H9 (cell line): ENCODE data around the gene DLG1. TPM values are rescaled to one million over a fixed set of nuclear protein-coding genes. Genes with fewer than 3 reads are reported as not detected.

ENCODE experiments used
- DNase-seq: peaks from one replicate; pipeline ENCODE4 v3.0.0-alpha.2; 2017
- H2AFZ ChIP-seq: one replicate; pipeline ENCODE4 v1.6.1; 2013; ENCODE audit warnings: mild to moderate bottlenecking, low read length, control low read depth, moderate library complexity
- H2AK5ac ChIP-seq: 2 replicates; pipeline ENCODE4 v1.6.1; 2013; ENCODE audit warnings: low read length, control low read depth, mixed read lengths; ENCODE audit not compliant: insufficient read length
- H2BK120ac ChIP-seq: one replicate; pipeline ENCODE4 v1.6.1; 2013; ENCODE audit warnings: low read depth, mild to moderate bottlenecking, low read length, control low read depth, inconsistent platforms; ENCODE audit not compliant: poor library complexity, severe bottlenecking
- H2BK12ac ChIP-seq: 2 replicates; pipeline ENCODE4 v1.6.1; 2013; ENCODE audit warnings: low read length, control low read depth, mixed read lengths, low read depth; ENCODE audit not compliant: insufficient read length
- H2BK15ac ChIP-seq: 2 replicates; pipeline ENCODE4 v1.6.1; 2013; ENCODE audit warnings: low read depth, low read length, control low read depth
- H2BK20ac ChIP-seq: one replicate; pipeline ENCODE4 v1.6.1; 2013; ENCODE audit warnings: low read depth, mild to moderate bottlenecking, low read length, control low read depth, inconsistent platforms; ENCODE audit not compliant: poor library complexity, severe bottlenecking
- H2BK5ac ChIP-seq: 2 replicates; pipeline ENCODE4 v1.6.1; 2013; ENCODE audit warnings: low read length, control low read depth, mixed read lengths; ENCODE audit not compliant: insufficient read length
- H3K14ac ChIP-seq: 2 replicates; pipeline ENCODE4 v1.6.1; 2013; ENCODE audit warnings: low read length, control low read depth; ENCODE audit not compliant: insufficient read depth
- H3K18ac ChIP-seq: 2 replicates; pipeline ENCODE4 v1.6.1; 2013; ENCODE audit warnings: low read depth, mild to moderate bottlenecking, mixed read lengths, low read length, control low read depth; ENCODE audit not compliant: insufficient read length
- H3K23ac ChIP-seq: 2 replicates; pipeline ENCODE4 v1.6.1; 2013; ENCODE audit warnings: low read length, control low read depth, mixed read lengths, low read depth; ENCODE audit not compliant: insufficient read length
- H3K23me2 ChIP-seq: 2 replicates; pipeline ENCODE4 v1.6.1; 2013; ENCODE audit warnings: low read depth, mild to moderate bottlenecking, mixed read lengths, low read length, control low read depth; ENCODE audit not compliant: insufficient read length, poor library complexity, severe bottlenecking
- H3K27ac ChIP-seq: 2 replicates; pipeline ENCODE4 v1.5.1; 2013; ENCODE audit warnings: low read length, control low read depth, mixed read lengths, low read depth; ENCODE audit not compliant: insufficient read length
- H3K27me3 ChIP-seq: 2 replicates; pipeline ENCODE4 v1.6.1; 2013; ENCODE audit warnings: low read length, control low read depth, inconsistent platforms; ENCODE audit not compliant: insufficient read depth
- H3K4ac ChIP-seq: 2 replicates; pipeline ENCODE4 v1.6.1; 2013; ENCODE audit warnings: low read depth, mild to moderate bottlenecking, control low read depth, inconsistent platforms, low read length, moderate library complexity
- H3K4me1 ChIP-seq: 2 replicates; pipeline ENCODE4 v1.6.1; 2013; ENCODE audit warnings: low read length, control low read depth, inconsistent platforms; ENCODE audit not compliant: insufficient read depth
- H3K4me2 ChIP-seq: 2 replicates; pipeline ENCODE4 v1.6.1; 2013; ENCODE audit warnings: low read length, control low read depth, mixed read lengths; ENCODE audit not compliant: insufficient read length, insufficient read depth
- H3K56ac ChIP-seq: 2 replicates; pipeline ENCODE4 v1.6.1; 2013; ENCODE audit warnings: low read depth, mild to moderate bottlenecking, mixed read lengths, low read length, control low read depth; ENCODE audit not compliant: insufficient read length
- H3K79me1 ChIP-seq: 2 replicates; pipeline ENCODE4 v1.6.1; 2013; ENCODE audit warnings: low read depth, mild to moderate bottlenecking, moderate library complexity, low read length, control low read depth, inconsistent platforms; ENCODE audit not compliant: insufficient read depth, poor library complexity, severe bottlenecking
- H3K79me2 ChIP-seq: 2 replicates; pipeline ENCODE4 v1.6.1; 2013; ENCODE audit warnings: low read length, control low read depth, inconsistent platforms; ENCODE audit not compliant: insufficient read depth
- H3K9ac ChIP-seq: 2 replicates; pipeline ENCODE4 v1.6.1; 2013; ENCODE audit warnings: low read length, control low read depth, mixed read lengths; ENCODE audit not compliant: insufficient read length; ENCODE audit errors: extremely low read depth
- H3K9me3 ChIP-seq: one replicate; pipeline ENCODE4 v1.6.1; 2013; ENCODE audit warnings: low read depth, low read length, inconsistent platforms; ENCODE audit not compliant: control insufficient read depth
- H3T11ph ChIP-seq: one replicate; pipeline ENCODE4 v1.6.1; 2013; ENCODE audit warnings: mild to moderate bottlenecking, low read length, control low read depth, inconsistent platforms
- H4K20me1 ChIP-seq: one replicate; pipeline ENCODE4 v1.6.1; 2013; ENCODE audit not compliant: control insufficient read depth, insufficient read length, insufficient read depth
- H4K5ac ChIP-seq: 2 replicates; pipeline ENCODE4 v1.6.1; 2013; ENCODE audit warnings: low read depth, mild to moderate bottlenecking, mixed read lengths, low read length, control low read depth; ENCODE audit not compliant: insufficient read length
- H4K8ac ChIP-seq: replicated peaks from 2 replicates; pipeline ENCODE4 v1.6.1; 2013; ENCODE audit warnings: low read length, control low read depth, mixed read lengths, low read depth; ENCODE audit not compliant: insufficient read length
- H4K91ac ChIP-seq: 2 replicates; pipeline ENCODE4 v1.6.1; 2013; ENCODE audit warnings: low read depth, mild to moderate bottlenecking, moderate library complexity, mixed read lengths, low read length, control low read depth; ENCODE audit not compliant: insufficient read length
- H3K27ac Mint-ChIP-seq, 3 experiments: 2 replicates in 2 of 3; 3 replicates in 1 of 3; pipeline ENCODE4 v1.8.0; 2020 to 2021; ENCODE audit warnings: mixed read lengths in 3 of 3, mild to moderate bottlenecking in 1 of 3, moderate library complexity in 1 of 3
- H3K27me3 Mint-ChIP-seq: 2 replicates; pipeline ENCODE4 v1.8.0; 2021; ENCODE audit warnings: low read depth, mild to moderate bottlenecking, moderate library complexity, mixed read lengths
- H3K36me3 Mint-ChIP-seq, 3 experiments: 2 replicates in 2 of 3; 3 replicates in 1 of 3; pipeline ENCODE4 v1.8.0; 2020 to 2021; ENCODE audit warnings: low read depth in 3 of 3, mixed read lengths in 3 of 3; ENCODE audit not compliant: insufficient read depth in 1 of 3
- H3K4me1 Mint-ChIP-seq, 2 experiments: 2 replicates each; pipeline ENCODE4 v1.8.0; 2020; ENCODE audit warnings: mixed read lengths in 2 of 2
- H3K4me3 Mint-ChIP-seq, 2 experiments: 2 replicates in 1 of 2; 3 replicates in 1 of 2; pipeline ENCODE4 v1.8.0; 2020 to 2021; ENCODE audit warnings: mild to moderate bottlenecking in 2 of 2, mixed read lengths in 2 of 2, moderate library complexity in 1 of 2
- H3K9me3 Mint-ChIP-seq, 2 experiments: 2 replicates in 1 of 2; 3 replicates in 1 of 2; pipeline ENCODE4 v1.8.0; 2020; ENCODE audit warnings: mild to moderate bottlenecking in 2 of 2, mixed read lengths in 2 of 2, moderate library complexity in 1 of 2
- CTCF ChIP-seq: fragments of 200-600 bp; sonication (generic); conservative IDR thresholded peaks from 3 replicates; pipeline ENCODE4 v1.8.0; 2021; ENCODE audit warnings: antibody characterized with exemption, mild to moderate bottlenecking
- WGBS: extraction: QIAGEN DNeasy Blood & Tissue Kit; methylation state at CpG from one replicate; pipeline ENCODE4 v1.1.7; 2013; ENCODE audit warnings: missing lambda C conversion rate, low lambda C conversion rate, mixed read lengths; ENCODE audit not compliant: insufficient read length; ENCODE audit errors: extremely low coverage; 5-methylcytosine and 5-hydroxymethylcytosine counted together
- total RNA-seq: library from RNA; stranded (reverse); gene quantifications from 2 replicates; pipeline ENCODE4 v1.2.1, GENCODE V29; 2021

DLG1 gene
- total RNA-seq, 1 experiment from 2014 or later: 84.1 TPM

- no peak overlapping the region for H2BK120ac ChIP-seq
Measured at GRCh38 chr3:196997311-196997710, 301.1 kb downstream of the DLG1 start.

More at GRCh38 chr3:196997311-196997710, 301.1 kb downstream of the DLG1 start:
- Mint-ChIP-seq H3K27me3 (peaks cover 3% of the 10 kb centered on the region; the same call in 1 of the 2 replicates), H3K4me3 (no peak overlapping the region), H3K27ac (no peak overlapping the region; a peak in 1 of 7 replicates), H3K4me1 (peaks cover 2 to 11% of the 10 kb centered on the region in 2 experiments; a peak in 3 of 4 replicates), H3K9me3 (no peaks in the 10 kb centered on the region; a peak in 1 of 5 replicates), H3K36me3 (no peaks in the 10 kb centered on the region)
- Histone ChIP-seq H3K23ac (no peak overlapping the region), H4K20me1 (no peaks in the 10 kb centered on the region), H3K4me1 (no peaks in the 10 kb centered on the region), H3K14ac (no peak overlapping the region), H3K4ac (no peak overlapping the region), H3K56ac (no peak overlapping the region), H3T11ph (no peak overlapping the region), H3K79me1 (no peaks in the 10 kb centered on the region), H3K9me3 (no peaks in the 10 kb centered on the region), H3K4me2 (no peak overlapping the region), H3K27ac (no peak overlapping the region), H4K91ac (no peak overlapping the region), H2BK15ac (no peak overlapping the region), H2AK5ac (no peak overlapping the region), H4K8ac (no peak overlapping the region), H3K79me2 (no peaks in the 10 kb centered on the region), H4K5ac (no peak overlapping the region), H2BK20ac (no peak overlapping the region), H3K18ac (no peak overlapping the region), H3K27me3 (0 out of 2 replicates have a peak, but pooled peaks cover 2% of the 10 kb centered on the region), H2BK5ac (no peak overlapping the region), H3K9ac (no peak overlapping the region), H2BK12ac (no peak overlapping the region), H3K23me2 (no peaks in the 10 kb centered on the region), H2AFZ (no peak overlapping the region)
- DNase-seq: peak; percentile 22
- TF ChIP-seq CTCF: no peak
- no CpG with 5 or more reads among the region's 15 CpGs for WGBS
